ENCODE results near the gene NRN1L.
A peak's percentile ranks its signal among the peaks of the same experiment; 100 is the strongest.

NRN1L gene

DNA sequence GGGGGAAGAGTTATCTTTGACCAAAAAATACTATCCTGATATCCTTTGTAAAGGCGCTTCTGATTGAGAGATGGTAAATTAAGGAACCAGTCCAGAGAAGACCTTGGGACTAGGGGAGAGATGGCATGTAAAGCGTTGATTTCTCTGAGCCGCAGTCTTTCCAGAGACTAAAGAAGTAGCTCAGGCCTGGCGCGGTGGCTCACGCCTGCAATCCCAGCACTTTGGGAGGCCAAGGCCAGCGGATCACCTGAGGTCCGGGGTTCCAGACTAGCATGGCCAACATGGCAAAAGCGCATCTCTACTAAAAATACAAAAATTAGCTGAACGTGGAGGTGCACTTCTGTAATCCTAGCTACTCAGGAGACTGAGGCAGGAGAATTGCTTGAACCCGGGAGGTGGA, 36.6 kb upstream of the NRN1L start:
- TF ChIP-seq, protein P1, sequence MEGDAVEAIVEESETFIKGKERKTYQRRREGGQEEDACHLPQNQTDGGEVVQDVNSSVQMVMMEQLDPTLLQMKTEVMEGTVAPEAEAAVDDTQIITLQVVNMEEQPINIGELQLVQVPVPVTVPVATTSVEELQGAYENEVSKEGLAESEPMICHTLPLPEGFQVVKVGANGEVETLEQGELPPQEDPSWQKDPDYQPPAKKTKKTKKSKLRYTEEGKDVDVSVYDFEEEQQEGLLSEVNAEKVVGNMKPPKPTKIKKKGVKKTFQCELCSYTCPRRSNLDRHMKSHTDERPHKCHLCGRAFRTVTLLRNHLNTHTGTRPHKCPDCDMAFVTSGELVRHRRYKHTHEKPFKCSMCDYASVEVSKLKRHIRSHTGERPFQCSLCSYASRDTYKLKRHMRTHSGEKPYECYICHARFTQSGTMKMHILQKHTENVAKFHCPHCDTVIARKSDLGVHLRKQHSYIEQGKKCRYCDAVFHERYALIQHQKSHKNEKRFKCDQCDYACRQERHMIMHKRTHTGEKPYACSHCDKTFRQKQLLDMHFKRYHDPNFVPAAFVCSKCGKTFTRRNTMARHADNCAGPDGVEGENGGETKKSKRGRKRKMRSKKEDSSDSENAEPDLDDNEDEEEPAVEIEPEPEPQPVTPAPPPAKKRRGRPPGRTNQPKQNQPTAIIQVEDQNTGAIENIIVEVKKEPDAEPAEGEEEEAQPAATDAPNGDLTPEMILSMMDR (IDR thresholded peaks at IDR 0.05; ENCODE audit: control insufficient read depth, insufficient read depth, low read depth, low read length, missing control alignments) = no peak
- H3K4me3 ChIP-seq (ENCODE audit: control insufficient read depth, low read depth, low read length) = peak overlapping the region; percentile 88
- no peak for DNase-seq (ENCODE audit: low read depth)

DNA sequence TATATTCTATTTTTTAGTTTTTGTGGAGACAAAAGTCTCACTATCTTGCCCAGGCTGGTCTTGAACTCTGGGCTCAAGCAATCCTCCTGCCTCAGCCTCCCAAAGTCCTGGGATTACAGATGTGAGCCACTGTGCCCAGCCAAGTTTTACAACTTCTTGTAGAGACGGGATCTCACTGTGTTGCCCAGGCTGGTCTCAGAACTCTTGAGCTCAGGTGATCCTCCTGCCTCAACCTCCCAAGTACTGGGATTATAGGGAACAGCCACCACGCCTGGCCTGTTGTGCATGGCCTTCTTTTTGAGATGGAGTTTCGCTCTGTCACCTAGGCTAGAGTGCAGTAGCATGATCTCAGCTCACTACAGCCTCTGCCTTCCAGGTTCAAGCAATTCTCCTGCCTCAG, 31.0 kb upstream of the NRN1L start:
- no peak overlapping the region for H3K4me3 ChIP-seq (ENCODE audit: control insufficient read depth, low read depth, low read length)
- TF ChIP-seq, protein P1 (IDR thresholded peaks at IDR 0.05; ENCODE audit: control insufficient read depth, insufficient read depth, low read depth, low read length, missing control alignments) = no peak
- no peak for DNase-seq (ENCODE audit: low read depth)

DNA sequence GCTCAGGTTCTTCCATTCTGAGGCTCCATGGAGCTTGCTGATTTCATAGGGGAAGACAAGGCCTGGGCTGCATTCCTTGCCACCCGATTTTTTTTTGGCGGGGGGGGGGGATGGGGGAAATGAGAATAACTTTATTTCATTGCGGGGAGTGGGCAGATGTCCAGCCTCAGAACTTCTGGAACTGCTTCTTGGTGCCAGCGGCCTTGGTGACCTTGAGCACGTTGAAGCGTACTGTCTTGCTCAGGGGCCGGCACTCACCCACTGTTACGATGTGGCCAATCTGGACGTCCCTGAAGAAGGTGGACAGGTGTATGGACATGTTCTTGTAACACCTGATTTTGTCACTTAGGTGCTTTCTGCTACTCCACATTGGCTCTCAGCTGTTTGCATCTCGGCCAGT, 28.9 kb upstream of the NRN1L start:
- H3K4me3 ChIP-seq (ENCODE audit: control insufficient read depth, low read depth, low read length) = no peak overlapping the region
- no peak for DNase-seq (ENCODE audit: low read depth)
- TF ChIP-seq, protein P1 (IDR thresholded peaks at IDR 0.05; ENCODE audit: control insufficient read depth, insufficient read depth, low read depth, low read length, missing control alignments) = no peak

GRCh38 chr16:67856927-67857546, 27.6 kb upstream of the NRN1L start:
- TF ChIP-seq, protein P1 (IDR thresholded peaks at IDR 0.05; ENCODE audit: control insufficient read depth, insufficient read depth, low read depth, low read length, missing control alignments) = no peak
- no peak for DNase-seq (ENCODE audit: low read depth)
- H3K4me3 ChIP-seq (ENCODE audit: control insufficient read depth, low read depth, low read length) = no peak overlapping the region

DNA sequence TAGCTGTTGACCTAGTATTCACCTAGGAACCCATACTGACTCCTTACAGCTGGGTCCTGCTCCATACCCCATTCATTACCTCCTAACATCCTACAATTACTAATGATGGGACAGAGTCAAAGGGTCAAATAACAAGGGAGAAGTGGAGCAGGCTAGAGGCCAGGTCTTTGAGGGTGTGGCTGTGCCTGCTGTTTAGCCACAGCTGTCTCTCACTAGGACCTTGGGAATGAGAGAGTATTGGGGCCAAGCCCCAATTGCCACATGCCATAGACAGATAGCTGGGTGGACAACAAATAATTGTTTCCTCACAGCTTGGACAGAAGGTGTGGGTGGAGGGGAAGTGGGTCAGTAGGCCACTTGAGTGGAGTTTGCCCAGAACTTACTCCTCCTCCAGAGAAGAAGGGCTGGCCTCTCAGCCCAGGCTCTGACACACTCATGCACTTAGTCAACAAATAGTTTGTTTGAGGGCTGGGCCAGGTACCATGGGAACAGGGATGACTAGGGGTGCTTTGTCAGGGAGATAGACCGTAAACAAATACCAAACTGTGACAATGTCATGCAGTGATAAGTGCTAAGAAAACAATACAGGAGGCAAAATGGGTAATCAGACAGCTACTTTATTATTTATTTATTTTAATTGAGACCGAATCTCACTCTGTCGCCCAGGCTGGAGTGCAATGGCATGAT, 27.0 kb upstream of the NRN1L start:
- TF ChIP-seq, protein P1 (IDR thresholded peaks at IDR 0.05; ENCODE audit: control insufficient read depth, insufficient read depth, low read depth, low read length, missing control alignments) = no peak

GRCh38 chr16:67858500-67858899, 26.2 kb upstream of the NRN1L start:
- no peak overlapping the region for H3K4me3 ChIP-seq (ENCODE audit: control insufficient read depth, low read depth, low read length)
- no peak for DNase-seq (ENCODE audit: low read depth)
- TF ChIP-seq, protein P1 (IDR thresholded peaks at IDR 0.05; ENCODE audit: control insufficient read depth, insufficient read depth, low read depth, low read length, missing control alignments) = no peak

More for the DNA sequence above, 27.0 kb upstream of the NRN1L start:
- H3K4me3 ChIP-seq (ENCODE audit: control insufficient read depth, low read depth, low read length) = no peak overlapping the region
- peak; percentile 86 for DNase-seq (ENCODE audit: low read depth)

Data from AG09309 (cell line).